Mucosa of descending colon (tissue), 3 donors: ENCODE measurements around the gene MYO1G. TPM values are rescaled to one million over a fixed set of nuclear protein-coding genes. Genes with fewer than 3 reads are reported as not detected.

ENCODE experiments used
- ATAC-seq: fragments of 200-7000 bp; cut with Tn5 transposase; one replicate; pipeline ENCODE4 v1.9.1; 2020; ENCODE audit warnings: mild to moderate bottlenecking, moderate library complexity
- DNase-seq, 3 donors: peaks; one replicate each; pipeline ENCODE4 v3.0.0-alpha.2; 2020
- H3K36me3 ChIP-seq: fragments of 200-600 bp; one replicate; pipeline ENCODE4 v1.8.0; 2021; ENCODE audit warnings: low read depth, mild to moderate bottlenecking
- H3K4me1 ChIP-seq: fragments of 200-600 bp; one replicate; pipeline ENCODE4 v1.8.0; 2021; ENCODE audit warnings: low read depth, mild to moderate bottlenecking
- H3K4me3 ChIP-seq: fragments of 200-600 bp; one replicate; pipeline ENCODE4 v1.8.0; 2021; ENCODE audit warnings: mild to moderate bottlenecking
- H3K9me3 ChIP-seq: fragments of 200-600 bp; one replicate; pipeline ENCODE4 v1.8.0; 2021; ENCODE audit warnings: mild to moderate bottlenecking
- intact Hi-C, 2 donors: fragments of 100-400 bp; cut with DNase I in 1 of 2; cut with micrococcal nuclease in 1 of 2; formaldehyde crosslinking; loops; one replicate each; pipeline versions ENCODE4 v1.11.0 to v1.11.1; 2022; cut with DNase I, micrococcal nuclease
- total RNA-seq, 3 donors: library from RNA; stranded (reverse); fragmentation: NEBNext Ultra II Directional in 2 of 3; extraction: Animal tissue kit (Norgen Biotek cat#: 25700) in 2 of 3; gene quantifications; one replicate each; pipeline versions ENCODE4 v1.2.1 to v1.2.4, GENCODE V29; 2021 to 2023
- TF ChIP-seq, protein P1 (sequence below): fragments of 200-600 bp; IDR thresholded peaks from one replicate; pipeline ENCODE4 v1.8.0; 2022; ENCODE audit warnings: antibody characterized with exemption, mild to moderate bottlenecking
- donor health status: DM: no; HTN: no; CAD: no; lungs with moderate emphysema.
- donor health status: DM: no; HTN: no; CAD: no.
- donor health status: DM: no; HTN: yes; CAD: no.

Gene MYO1G
- total RNA-seq, 3 donors from 2014 or later = 3.8 to 6.9 (median 3.9) TPM

DNA sequence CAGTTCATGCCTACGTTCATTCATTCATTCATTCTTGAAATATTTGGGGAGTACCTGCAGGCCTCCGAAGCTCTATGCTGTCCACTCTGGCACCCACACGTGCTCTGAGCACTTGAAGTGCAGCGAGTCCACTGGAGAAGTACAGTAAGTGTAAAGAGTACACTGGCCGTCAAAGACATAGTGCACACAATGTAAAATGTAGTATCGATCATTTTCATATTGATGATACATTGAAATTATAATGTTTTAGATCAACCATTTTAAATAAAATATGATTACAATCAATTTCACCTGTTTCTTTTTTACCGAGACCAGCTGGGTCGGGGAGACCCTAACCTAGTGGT lies 56.5 kb downstream of the MYO1G start:
- Histone ChIP-seq H3K4me3 (no peak overlapping the region), H3K4me1 (no peaks in the 10 kb centered on the region), H3K9me3 (no peaks in the 10 kb centered on the region), H3K36me3 (no peaks in the 10 kb centered on the region)
- DNase-seq (no peak), ATAC-seq (no peak)
- TF ChIP-seq, protein P1, sequence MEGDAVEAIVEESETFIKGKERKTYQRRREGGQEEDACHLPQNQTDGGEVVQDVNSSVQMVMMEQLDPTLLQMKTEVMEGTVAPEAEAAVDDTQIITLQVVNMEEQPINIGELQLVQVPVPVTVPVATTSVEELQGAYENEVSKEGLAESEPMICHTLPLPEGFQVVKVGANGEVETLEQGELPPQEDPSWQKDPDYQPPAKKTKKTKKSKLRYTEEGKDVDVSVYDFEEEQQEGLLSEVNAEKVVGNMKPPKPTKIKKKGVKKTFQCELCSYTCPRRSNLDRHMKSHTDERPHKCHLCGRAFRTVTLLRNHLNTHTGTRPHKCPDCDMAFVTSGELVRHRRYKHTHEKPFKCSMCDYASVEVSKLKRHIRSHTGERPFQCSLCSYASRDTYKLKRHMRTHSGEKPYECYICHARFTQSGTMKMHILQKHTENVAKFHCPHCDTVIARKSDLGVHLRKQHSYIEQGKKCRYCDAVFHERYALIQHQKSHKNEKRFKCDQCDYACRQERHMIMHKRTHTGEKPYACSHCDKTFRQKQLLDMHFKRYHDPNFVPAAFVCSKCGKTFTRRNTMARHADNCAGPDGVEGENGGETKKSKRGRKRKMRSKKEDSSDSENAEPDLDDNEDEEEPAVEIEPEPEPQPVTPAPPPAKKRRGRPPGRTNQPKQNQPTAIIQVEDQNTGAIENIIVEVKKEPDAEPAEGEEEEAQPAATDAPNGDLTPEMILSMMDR = no peak
- intact Hi-C loops = loop anchor here (10.0 kb wide), 1 partner anchor 68 kb away; no protein-coding TSS in a partner anchor

- Histone ChIP-seq H3K9me3 (no peaks in the 10 kb centered on the region), H3K4me1 (no peaks in the 10 kb centered on the region), H3K4me3 (no peak overlapping the region), H3K36me3 (no peaks in the 10 kb centered on the region)
- DNase-seq = peak; percentile 90 to 99 (median 94)
- TF ChIP-seq, protein P1 = peak; percentile 84
- ATAC-seq = peak; percentile 95
- intact Hi-C loops = loop anchor here (10.0 kb wide), 1 partner anchor 67 kb away; no protein-coding TSS in a partner anchor
Measured at GRCh38 chr7:44921607-44922350, 57.0 kb downstream of the MYO1G start.

DNA sequence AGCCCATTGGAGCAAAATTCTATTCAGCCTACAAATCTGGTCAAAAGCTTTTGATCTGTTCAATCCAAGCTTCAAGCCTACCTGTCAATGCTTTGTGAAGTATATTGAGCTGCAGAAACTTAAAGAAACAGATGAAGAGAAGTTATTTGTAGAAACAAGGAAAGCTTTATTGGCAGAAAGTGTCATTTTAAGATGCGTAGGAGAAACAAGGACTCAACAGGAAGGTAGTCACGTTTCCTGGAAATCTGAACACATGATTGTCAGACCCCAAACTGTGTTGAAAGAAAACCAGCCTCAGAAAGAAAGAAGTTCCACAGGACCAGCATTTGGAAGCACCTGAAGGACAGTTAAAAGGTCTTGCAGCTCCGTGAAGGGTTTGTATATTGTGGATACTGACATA lies 58.7 kb downstream of the MYO1G start:
- Histone ChIP-seq H3K4me3 (no peak overlapping the region), H3K36me3 (no peaks in the 10 kb centered on the region), H3K4me1 (no peaks in the 10 kb centered on the region), H3K9me3 (no peaks in the 10 kb centered on the region)
- intact Hi-C loops = loop anchor here (10.0 kb wide), 1 partner anchor 65 kb away; no protein-coding TSS in a partner anchor
- TF ChIP-seq, protein P1 = no peak
- ATAC-seq = no peak
- DNase-seq = no peak

DNA sequence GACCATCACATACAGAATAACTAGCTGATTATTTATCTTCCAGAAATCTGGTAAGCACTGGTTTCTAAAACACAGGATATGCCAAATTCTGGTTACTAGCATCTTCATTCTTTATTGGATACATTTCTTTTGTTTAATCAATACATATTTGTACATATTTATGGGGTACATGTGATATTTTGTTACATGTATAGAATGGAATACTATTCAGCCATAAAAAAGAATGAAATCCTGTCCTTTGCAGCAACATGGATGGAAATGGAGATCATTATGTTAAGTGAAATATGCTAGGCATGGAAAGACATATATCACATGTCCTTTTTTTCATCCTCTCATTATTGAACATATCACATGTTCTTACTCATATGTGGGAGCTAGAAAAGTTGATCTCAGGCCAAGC lies 60.8 kb downstream of the MYO1G start:
- ATAC-seq (no peak), DNase-seq (no peak)
- Histone ChIP-seq H3K4me3 (no peak overlapping the region), H3K9me3 (no peaks in the 10 kb centered on the region), H3K36me3 (no peaks in the 10 kb centered on the region), H3K4me1 (no peaks in the 10 kb centered on the region)
- TF ChIP-seq, protein P1 = no peak
- intact Hi-C loops = no loop called here

- intact Hi-C loops = no loop called here
- DNase-seq = no peak
- H3K36me3 ChIP-seq = no peaks in the 10 kb centered on the region
- no peaks in the 10 kb centered on the region for H3K4me1 ChIP-seq
- H3K9me3 ChIP-seq = no peaks in the 10 kb centered on the region
- no peak for ATAC-seq
- no peak overlapping the region for H3K4me3 ChIP-seq
- TF ChIP-seq, protein P1 = no peak
Measured at GRCh38 chr7:44917465-44917864, 61.4 kb downstream of the MYO1G start.
